Daoy (cell line): ENCODE results near the gene RPL37. TPM values are rescaled to one million over a fixed set of nuclear protein-coding genes. Genes with fewer than 3 reads are reported as not detected.
"Not testable (repeated sequence)": the region's sequence is repeated elsewhere in the genome, so short reads cannot be mapped to it uniquely, and the experiment has no call there.

Source experiments
- DNase-seq: peaks from one replicate; pipeline ENCODE4 v3.0.0-alpha.2; 2015; ENCODE audit warnings: low read depth
- total RNA-seq: library from RNA; depleted of rRNA; stranded (reverse); fragments of >200 nt; shearing (Covaris generic); gene quantifications from 2 replicates; pipeline ENCODE4 v1.2.3, GENCODE V29; 2014

Gene RPL37
- total RNA-seq, 1 experiment from 2014 or later, result 312 TPM

GRCh38 chr5:40797273-40798011, 37.6 kb downstream of the RPL37 start:
- DNase-seq, result peak; percentile 86

- DNase-seq, result no peak
Observed at GRCh38 chr5:40796487-40796889, 38.5 kb downstream of the RPL37 start.

GRCh38 chr5:40794877-40795276, 40.1 kb downstream of the RPL37 start:
- DNase-seq, result not testable (repeated sequence)

GRCh38 chr5:40794340-40794739, 40.7 kb downstream of the RPL37 start:
- DNase-seq, result not testable (repeated sequence)

DNA sequence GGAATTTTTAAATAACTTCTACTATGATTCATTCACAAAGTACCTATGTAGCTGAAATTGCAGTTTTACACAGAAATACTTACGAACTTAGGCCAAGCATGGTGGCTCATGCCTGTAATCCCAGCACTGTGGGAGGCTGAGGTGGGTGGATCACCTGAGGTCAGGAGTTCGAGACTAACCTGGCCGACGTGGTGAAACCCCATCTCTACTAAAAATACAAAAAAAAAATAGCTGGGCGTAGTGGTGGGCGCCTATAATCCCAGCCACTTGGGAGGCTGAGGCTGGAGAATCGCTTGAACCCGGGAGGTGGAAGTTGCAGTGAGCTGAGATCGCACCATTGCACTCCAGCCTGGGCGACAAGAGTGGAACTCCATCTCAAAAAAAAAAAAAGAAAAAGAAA, 42.3 kb downstream of the RPL37 start:
- not testable (repeated sequence) for DNase-seq

DNA sequence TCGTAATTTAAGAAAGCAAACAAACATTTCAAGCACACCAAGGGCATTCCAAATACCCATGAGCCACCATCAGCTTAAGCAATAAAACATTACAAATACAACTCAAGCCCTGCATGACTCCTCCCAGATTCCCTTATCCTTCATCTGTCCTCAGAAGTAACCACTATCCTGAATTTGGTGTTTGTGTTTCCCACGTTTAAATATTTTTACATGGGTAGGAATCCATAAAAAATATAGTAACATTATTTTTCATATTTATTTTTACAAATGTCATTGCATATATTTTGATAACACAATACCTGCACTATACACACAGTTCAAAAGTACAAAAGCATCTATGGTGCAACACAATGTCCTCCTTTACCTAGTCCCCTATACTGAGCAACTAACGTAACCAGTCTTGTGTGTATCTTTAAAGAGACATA, 43.3 kb downstream of the RPL37 start:
- DNase-seq, result no peak

- no peak for DNase-seq
Observed at GRCh38 chr5:40790947-40791593, 44.0 kb downstream of the RPL37 start.

GRCh38 chr5:40788941-40789340, 46.1 kb downstream of the RPL37 start:
- DNase-seq, result not testable (repeated sequence)

GRCh38 chr5:40787986-40788385, 47.0 kb downstream of the RPL37 start:
- no peak for DNase-seq

DNA sequence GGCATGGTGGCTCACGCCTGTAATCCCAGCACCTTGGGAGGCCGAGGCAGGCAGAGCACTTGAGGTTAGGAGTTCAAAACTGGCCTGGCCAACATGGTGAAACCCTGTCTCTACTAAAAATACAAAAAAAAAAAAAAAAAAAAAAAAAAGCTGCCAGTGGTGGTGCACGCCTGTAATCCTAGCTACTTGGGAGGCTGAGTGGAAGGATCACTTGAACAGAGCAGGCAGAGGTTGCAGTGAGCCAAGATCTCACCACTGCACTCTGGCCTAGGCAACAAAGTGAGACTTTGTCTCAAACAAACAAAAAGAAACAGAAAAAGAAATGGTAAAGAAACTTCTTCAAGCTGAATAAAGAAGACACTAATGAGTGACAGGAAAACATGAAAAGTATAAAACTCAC, 48.4 kb downstream of the RPL37 start:
- not testable (repeated sequence) for DNase-seq

DNA sequence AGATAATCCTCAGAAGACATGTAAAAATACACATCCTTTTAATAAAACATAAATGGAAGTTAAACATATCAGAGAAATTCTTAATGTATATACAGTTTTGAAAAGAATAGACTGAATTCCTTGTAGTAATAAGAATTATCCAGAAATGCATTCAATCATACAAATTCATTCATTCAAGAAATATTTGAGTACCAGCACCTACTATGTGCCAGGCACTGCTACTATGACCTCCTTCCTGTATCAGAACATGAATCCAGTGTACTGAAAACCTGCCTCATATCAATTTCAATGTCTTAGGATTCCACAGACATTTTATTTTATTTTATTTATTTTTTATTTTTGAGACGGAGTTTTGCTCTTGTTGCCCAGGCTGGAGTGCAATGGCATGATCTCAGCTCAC, 50.1 kb downstream of the RPL37 start:
- no peak for DNase-seq

- no peak for DNase-seq
Observed at GRCh38 chr5:40784027-40784653, 50.9 kb downstream of the RPL37 start.

DNA sequence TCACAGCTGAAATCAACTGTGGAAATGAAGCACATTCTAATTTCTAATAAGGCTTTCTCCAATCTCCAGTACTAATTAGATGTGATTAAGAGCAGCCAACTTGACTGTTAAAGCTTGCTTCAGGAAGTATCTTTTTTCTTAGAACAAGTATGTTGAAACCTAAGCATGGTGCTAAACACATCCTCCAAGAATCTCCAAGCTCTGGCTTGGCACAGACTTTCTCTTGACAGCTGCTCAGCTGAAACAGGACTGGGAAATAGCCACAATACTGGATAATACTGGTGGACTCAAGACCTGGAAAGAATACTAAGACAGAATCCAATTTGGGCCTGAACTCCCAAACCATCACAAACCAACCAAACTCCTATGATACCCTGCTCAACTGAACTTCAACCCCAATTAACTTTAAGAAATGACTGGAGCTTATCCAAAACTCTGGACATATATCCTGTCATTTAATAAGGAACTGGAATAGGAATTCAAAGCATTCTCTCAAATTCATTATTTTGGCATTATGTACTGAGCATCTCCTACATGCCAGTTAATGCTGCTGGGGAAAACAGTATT, 53.1 kb downstream of the RPL37 start:
- no peak for DNase-seq

DNA sequence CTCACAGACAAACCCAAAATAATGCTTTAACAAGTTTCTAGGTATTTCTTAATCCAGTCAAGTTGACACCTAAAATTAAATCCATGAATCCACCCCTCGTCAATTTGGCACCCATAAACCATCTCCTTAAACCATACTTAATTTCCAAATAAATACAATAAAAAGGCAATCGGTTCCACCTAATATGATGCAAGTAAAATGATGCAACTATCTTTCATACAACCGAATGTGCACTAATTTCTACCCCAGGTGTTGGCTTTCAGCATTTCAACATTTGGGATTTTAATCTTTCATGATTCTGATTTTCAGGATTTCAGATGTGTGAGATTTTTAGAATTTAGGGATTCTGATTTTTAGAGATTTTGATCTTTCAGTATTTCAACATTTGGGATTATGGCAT, 54.2 kb downstream of the RPL37 start:
- no peak for DNase-seq

DNA sequence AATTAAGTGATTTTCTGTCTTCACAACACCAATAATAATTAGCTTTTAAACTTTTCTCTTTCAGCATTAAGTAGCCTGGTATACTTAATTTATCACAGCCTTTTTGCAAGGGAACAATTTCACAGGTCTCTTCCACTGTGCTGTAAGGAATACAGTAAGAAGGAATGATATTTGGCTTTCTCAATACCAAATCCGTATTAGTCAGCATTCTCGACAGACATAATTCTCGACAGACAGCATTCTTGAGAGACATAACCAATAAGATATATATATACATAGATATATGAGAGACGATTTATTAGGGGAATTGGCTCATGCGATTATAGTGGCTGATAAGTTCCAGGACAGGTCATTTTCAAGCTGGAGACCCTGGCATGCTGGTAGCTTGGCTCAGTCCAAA, 54.8 kb downstream of the RPL37 start:
- DNase-seq, result no peak

GRCh38 chr5:40779561-40779960, 55.5 kb downstream of the RPL37 start:
- DNase-seq, result no peak

DNA sequence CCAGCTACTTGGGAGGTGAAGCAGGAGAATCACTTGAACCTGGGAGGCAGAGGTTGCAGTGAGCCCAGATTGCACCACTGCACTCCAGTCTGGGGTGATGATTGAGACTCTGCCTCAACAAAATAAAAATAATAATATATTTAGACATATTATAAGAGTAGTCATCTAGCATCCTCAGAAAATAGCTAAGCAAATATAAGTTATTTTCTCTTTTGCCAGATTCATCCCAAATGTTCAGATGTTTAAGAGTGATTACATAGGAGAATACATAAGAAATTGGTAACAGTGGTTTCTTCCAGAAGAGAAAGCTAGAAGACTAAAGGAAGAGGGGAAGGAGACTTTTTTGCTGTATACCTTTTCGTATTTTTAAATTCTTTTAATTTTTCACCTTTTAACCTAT, 56.9 kb downstream of the RPL37 start:
- no peak for DNase-seq

GRCh38 chr5:40776658-40776977, 58.4 kb downstream of the RPL37 start:
- no peak for DNase-seq

- no peak for DNase-seq
Observed at GRCh38 chr5:40775846-40776657, 59.0 kb downstream of the RPL37 start.
